ENCODE data around the gene WDR62.

Gene WDR62

GRCh38 chr19:36090910-36091695, 36.4 kb downstream of the WDR62 start:
- TF ChIP-seq EGR2 (tag by site-specific recombination; IDR thresholded peaks at IDR 0.05; ENCODE audit: low read depth) = peak; percentile 27; the same call in 1 of the 2 replicates
- peak; percentile 89 for TF ChIP-seq KLF1 (tag by site-specific recombination; IDR thresholded peaks at IDR 0.05)
- TF ChIP-seq ZNF701 (tag by site-specific recombination; IDR thresholded peaks at IDR 0.05) = no peak
- TF ChIP-seq ZBTB26 (tag by site-specific recombination; optimal IDR thresholded peaks at IDR 0.05) = no peak
- TF ChIP-seq ZFHX2 (tag by site-specific recombination; conservative IDR thresholded peaks at IDR 0.05) = peak; percentile 40; the same call in 1 of the 2 replicates
- TF ChIP-seq PRDM2 (tag by site-specific recombination; IDR thresholded peaks at IDR 0.05; ENCODE audit: borderline replicate concordance) = no peak
- Histone ChIP-seq H3K27ac (ENCODE audit: extremely low read depth, low read depth, low read length) (no peak overlapping the region), H3K9me3 (ENCODE audit: control insufficient read depth, insufficient read depth, low read depth, low read length) (no peaks in the 10 kb centered on the region), H3K4me1 (ENCODE audit: control insufficient read depth, insufficient read depth, low read length) (no peaks in the 10 kb centered on the region), H3K4me3 (ENCODE audit: low read depth, low read length) (no peak overlapping the region), H3K36me3 (ENCODE audit: control insufficient read depth in 2 of 2, insufficient read depth in 1 of 2, low read length in 2 of 2) (peaks cover 92 to 100% of the 10 kb centered on the region in 2 experiments)
- ChIA-PET POLR2A (no interaction called here), CTCF (interaction anchor here (1.4 to 1.5 kb wide), 2 partner anchors 30 to 37 kb away, joined by 4 to 5 read pairs; no protein-coding TSS in a partner anchor)

- Histone ChIP-seq H3K27ac (ENCODE audit: extremely low read depth, low read depth, low read length) (no peak overlapping the region), H3K4me1 (ENCODE audit: control insufficient read depth, insufficient read depth, low read length) (no peaks in the 10 kb centered on the region), H3K9me3 (ENCODE audit: control insufficient read depth, insufficient read depth, low read depth, low read length) (no peaks in the 10 kb centered on the region), H3K4me3 (ENCODE audit: low read depth, low read length) (no peak overlapping the region), H3K36me3 (ENCODE audit: control insufficient read depth in 2 of 2, insufficient read depth in 1 of 2, low read length in 2 of 2) (peaks cover 92 to 100% of the 10 kb centered on the region in 2 experiments)
- CTCF ChIA-PET = interaction anchor here (0.9 kb wide), 1 partner anchor 32 kb away, joined by 3 read pairs; no protein-coding TSS in a partner anchor
- TF ChIP-seq CTCF (tag by site-specific recombination; IDR thresholded peaks at IDR 0.05) (peak; percentile 46; the same call in 1 of the 2 replicates), ZNF791 (tag by site-specific recombination; IDR thresholded peaks at IDR 0.05) (no peak)
- POLR2A ChIA-PET = no interaction called here
Measured at GRCh38 chr19:36092566-36092965, 37.9 kb downstream of the WDR62 start.

GRCh38 chr19:36093146-36093662, 38.5 kb downstream of the WDR62 start:
- Histone ChIP-seq H3K9me3 (ENCODE audit: control insufficient read depth, insufficient read depth, low read depth, low read length) (no peaks in the 10 kb centered on the region), H3K4me3 (ENCODE audit: low read depth, low read length) (no peak overlapping the region), H3K27ac (ENCODE audit: extremely low read depth, low read depth, low read length) (no peak overlapping the region), H3K4me1 (ENCODE audit: control insufficient read depth, insufficient read depth, low read length) (no peaks in the 10 kb centered on the region), H3K36me3 (ENCODE audit: control insufficient read depth in 2 of 2, insufficient read depth in 1 of 2, low read length in 2 of 2) (peaks cover 89 to 100% of the 10 kb centered on the region in 2 experiments)
- ChIA-PET POLR2A (no interaction called here), CTCF (interaction anchor here (0.9 kb wide), 1 partner anchor 32 kb away, joined by 3 read pairs; no protein-coding TSS in a partner anchor)
- no peak for TF ChIP-seq ZNF830 (tag by site-specific recombination; IDR thresholded peaks at IDR 0.05; ENCODE audit: low read depth)
- no peak for TF ChIP-seq ZNF510 (tag by site-specific recombination; IDR thresholded peaks at IDR 0.05; ENCODE audit: insufficient replicate concordance)
- 0 out of 2 replicates have a peak, but pooled peaks have one; percentile 8 for TF ChIP-seq EGR2 (tag by site-specific recombination; IDR thresholded peaks at IDR 0.05; ENCODE audit: low read depth)

All from HEK293 (cell line).